ENCODE measurements around the gene CRCP. TPM values are rescaled to one million over a fixed set of nuclear protein-coding genes. Genes with fewer than 3 reads are reported as not detected.

The CRCP gene
- total RNA-seq, 2 donors from 2014 or later, result 17.4 to 19.1 TPM

- H3K27me3 ChIP-seq, result no peaks in the 10 kb centered on the region
- H3K4me1 ChIP-seq, result no peaks in the 10 kb centered on the region
- no peak overlapping the region for H3K4me3 ChIP-seq
- H3K27ac ChIP-seq, result no peak overlapping the region
- no peaks in the 10 kb centered on the region for H3K9me3 ChIP-seq
- no peak for DNase-seq
- ATAC-seq, result no peak
- 94 to 95% methylated on average over 2 of the region's 2 CpGs for WGBS, 2 donors
- H3K36me3 ChIP-seq (replicated peaks in 1 of 2; ENCODE audit: insufficient read depth in 1 of 2, low read depth in 2 of 2), result peaks cover 0 to 4% of the 10 kb centered on the region in 2 donors
- intact Hi-C loops (cut with DNase I), result no loop called here
- TF ChIP-seq, protein P1, sequence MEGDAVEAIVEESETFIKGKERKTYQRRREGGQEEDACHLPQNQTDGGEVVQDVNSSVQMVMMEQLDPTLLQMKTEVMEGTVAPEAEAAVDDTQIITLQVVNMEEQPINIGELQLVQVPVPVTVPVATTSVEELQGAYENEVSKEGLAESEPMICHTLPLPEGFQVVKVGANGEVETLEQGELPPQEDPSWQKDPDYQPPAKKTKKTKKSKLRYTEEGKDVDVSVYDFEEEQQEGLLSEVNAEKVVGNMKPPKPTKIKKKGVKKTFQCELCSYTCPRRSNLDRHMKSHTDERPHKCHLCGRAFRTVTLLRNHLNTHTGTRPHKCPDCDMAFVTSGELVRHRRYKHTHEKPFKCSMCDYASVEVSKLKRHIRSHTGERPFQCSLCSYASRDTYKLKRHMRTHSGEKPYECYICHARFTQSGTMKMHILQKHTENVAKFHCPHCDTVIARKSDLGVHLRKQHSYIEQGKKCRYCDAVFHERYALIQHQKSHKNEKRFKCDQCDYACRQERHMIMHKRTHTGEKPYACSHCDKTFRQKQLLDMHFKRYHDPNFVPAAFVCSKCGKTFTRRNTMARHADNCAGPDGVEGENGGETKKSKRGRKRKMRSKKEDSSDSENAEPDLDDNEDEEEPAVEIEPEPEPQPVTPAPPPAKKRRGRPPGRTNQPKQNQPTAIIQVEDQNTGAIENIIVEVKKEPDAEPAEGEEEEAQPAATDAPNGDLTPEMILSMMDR (IDR thresholded peaks at IDR 0.05), result no peak
- no peak for TF ChIP-seq POLR2A (IDR thresholded peaks at IDR 0.05)
These were observed 31.0 kb upstream of the CRCP start for GRCh38 chr7:66083677-66084076.

GRCh38 chr7:66088861-66089838 is 25.5 kb upstream of the CRCP start:
- intact Hi-C loops (cut with DNase I), result no loop called here
- H3K36me3 ChIP-seq (replicated peaks in 1 of 2; ENCODE audit: insufficient read depth in 1 of 2, low read depth in 2 of 2), result peaks cover 0 to 3% of the 10 kb centered on the region in 2 donors
- no peak for DNase-seq
- 85 to 92% methylated on average over 15 to 25 of the region's 32 CpGs for WGBS, 2 donors
- no peaks in the 10 kb centered on the region for H3K4me1 ChIP-seq
- H3K4me3 ChIP-seq, result no peak overlapping the region
- ATAC-seq, result no peak
- TF ChIP-seq POLR2A (IDR thresholded peaks at IDR 0.05), result no peak
- TF ChIP-seq, protein P1 (IDR thresholded peaks at IDR 0.05), result no peak
- H3K27me3 ChIP-seq, result no peaks in the 10 kb centered on the region
- H3K27ac ChIP-seq, result no peak overlapping the region
- H3K9me3 ChIP-seq, result no peaks in the 10 kb centered on the region

- 90 to 93% methylated on average over 2 to 19 of the region's 19 CpGs for WGBS, 2 donors
- no peak for ATAC-seq
- Histone ChIP-seq H3K9me3 (no peaks in the 10 kb centered on the region), H3K27ac (no peak overlapping the region), H3K27me3 (no peaks in the 10 kb centered on the region), H3K4me3 (no peak overlapping the region), H3K36me3 (replicated peaks in 1 of 2; ENCODE audit: insufficient read depth in 1 of 2, low read depth in 2 of 2) (peaks cover 0 to 1% of the 10 kb centered on the region in 2 donors), H3K4me1 (no peaks in the 10 kb centered on the region)
- TF ChIP-seq POLR2A (IDR thresholded peaks at IDR 0.05), result no peak
- TF ChIP-seq, protein P1 (IDR thresholded peaks at IDR 0.05), result no peak
- no peak for DNase-seq
- intact Hi-C loops (cut with DNase I), result no loop called here
These were observed 22.0 kb upstream of the CRCP start for GRCh38 chr7:66092654-66093053.

- DNase-seq (no peak), ATAC-seq (no peak)
- 86 to 91% methylated on average over 2 to 4 of the region's 4 CpGs for WGBS, 2 donors
- no peak overlapping the region for H3K27ac ChIP-seq
- intact Hi-C loops (cut with DNase I), result no loop called here
- no peaks in the 10 kb centered on the region for H3K27me3 ChIP-seq
- H3K36me3 ChIP-seq (replicated peaks in 1 of 2; ENCODE audit: insufficient read depth in 1 of 2, low read depth in 2 of 2), result no peaks in the 10 kb centered on the region
- H3K9me3 ChIP-seq, result no peaks in the 10 kb centered on the region
- TF ChIP-seq, protein P1 (IDR thresholded peaks at IDR 0.05), result no peak
- no peak for TF ChIP-seq POLR2A (IDR thresholded peaks at IDR 0.05)
- H3K4me1 ChIP-seq, result peaks cover 7% of the 10 kb centered on the region
- H3K4me3 ChIP-seq, result no peak overlapping the region
These were observed 19.6 kb upstream of the CRCP start for GRCh38 chr7:66095010-66095409.

Data from body of pancreas (tissue), 4 donors.